ENCODE measurements around the gene VSIG10L.

The VSIG10L gene

DNA sequence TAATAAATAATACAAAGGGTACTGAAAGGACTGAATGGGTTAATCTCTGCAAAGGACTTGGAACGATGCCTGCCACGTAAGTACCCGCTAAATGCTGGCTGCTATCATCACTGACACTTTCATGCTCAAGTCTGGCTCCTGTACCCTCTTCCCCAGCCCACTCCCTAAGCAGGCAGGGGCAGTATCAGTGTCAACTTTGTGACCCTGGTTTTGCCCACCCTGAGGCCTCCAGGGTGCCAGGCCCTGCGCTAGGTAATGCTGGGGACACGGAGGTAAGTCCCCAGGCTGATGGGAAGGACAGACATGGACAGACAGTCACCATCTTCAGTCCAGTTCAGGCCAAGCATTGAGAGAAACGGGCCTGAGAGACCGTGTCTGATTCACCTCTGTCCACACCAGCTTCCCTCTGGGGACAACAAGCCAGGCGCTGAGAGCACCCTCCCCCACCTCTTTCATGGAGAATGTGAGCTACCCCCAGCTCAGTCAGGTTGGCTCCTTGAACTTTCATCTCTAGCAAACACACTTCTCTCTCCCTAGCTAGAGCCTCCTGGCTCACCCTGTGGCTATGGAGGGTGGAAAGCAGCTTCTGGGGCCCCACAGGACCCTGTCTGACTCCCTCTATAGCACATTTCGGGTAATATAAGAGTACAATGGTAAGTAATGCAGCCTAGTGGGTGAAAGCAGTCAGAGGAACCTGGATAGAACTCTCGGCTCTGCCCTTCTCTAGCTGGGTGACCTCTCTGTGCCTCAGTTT, 23.4 kb upstream of the VSIG10L start:
- DNase-seq: peak; percentile 28

DNA sequence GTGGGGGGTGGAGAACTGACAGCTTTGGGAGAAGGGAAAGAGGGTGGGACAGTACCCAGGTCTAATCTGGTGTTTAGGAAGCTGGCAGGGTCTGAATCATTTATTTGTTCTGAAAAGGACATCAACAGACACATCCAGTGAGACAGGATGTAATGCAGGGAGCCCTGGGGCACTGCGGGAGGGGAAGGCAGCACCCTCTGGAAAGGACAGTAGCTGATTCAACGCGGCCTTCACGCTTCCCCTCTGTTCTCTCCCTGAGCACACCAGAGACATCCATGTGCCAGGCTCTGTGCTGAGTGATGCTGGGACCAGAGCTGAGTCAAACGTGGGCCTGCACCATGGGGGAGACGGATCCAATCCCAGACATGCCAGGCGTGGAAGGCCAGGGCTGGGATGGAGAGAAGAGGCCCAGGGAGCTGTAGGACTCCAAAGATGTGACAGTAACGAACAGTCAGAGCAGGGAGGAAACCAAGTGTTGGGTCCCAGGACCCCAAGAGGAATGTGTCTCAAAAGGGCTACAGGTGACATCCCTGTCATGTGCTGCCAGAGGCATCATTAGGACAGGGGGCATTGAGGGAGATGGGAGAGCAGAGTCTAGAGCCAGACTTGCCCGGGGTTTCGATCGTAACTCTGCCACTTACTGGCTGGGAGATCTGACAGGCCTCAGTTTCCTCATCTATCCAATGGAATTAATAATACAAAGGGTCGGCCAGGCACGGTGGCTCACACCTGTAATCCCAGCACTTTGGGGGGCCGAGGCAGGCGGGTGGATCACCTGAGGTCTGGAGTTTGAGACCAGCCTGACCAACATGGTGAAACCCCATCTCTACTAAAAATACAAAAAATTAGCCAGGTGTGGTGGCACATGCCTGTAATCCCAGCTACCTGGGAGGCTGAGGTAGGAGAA, 22.5 kb upstream of the VSIG10L start:
- DNase-seq: no peak

DNA sequence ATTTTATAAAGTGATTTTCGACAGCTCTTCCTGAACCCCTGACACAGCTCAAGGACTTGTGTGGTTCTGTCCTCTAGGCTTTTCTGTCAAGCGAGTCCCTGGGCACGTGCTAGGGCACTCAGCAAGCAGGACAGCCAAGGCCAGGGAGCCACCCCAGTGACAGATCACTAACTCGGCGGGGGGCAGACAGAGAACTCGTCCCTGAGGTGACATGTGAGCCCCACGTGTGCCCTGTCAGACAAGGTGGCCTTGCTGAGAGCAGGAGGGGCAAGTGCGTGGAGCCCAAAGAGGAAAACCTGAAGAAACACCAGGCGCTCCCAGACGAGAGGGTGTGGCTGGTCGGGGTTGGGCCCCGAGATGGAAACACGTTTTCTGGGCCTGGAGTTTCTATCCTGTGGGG, 19.3 kb upstream of the VSIG10L start:
- no peak for DNase-seq

DNA sequence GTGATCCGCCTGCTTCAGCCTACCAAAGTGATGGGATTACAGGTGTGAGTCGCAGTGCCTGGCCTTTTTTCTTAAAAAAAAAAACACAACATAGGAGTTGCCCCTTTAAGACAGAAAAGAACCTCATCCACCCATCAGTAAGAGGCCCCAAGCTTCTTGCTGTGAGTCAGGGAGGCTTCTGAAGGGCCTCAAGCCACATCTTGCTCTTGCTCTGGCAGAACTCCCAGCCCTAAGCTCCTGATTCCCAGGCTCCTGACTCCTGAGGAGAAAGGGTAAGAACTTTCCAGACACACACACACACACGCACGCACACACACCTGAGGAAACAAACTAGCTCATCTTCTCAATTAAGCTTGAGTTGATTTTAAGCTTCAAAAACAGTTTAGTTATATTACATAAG, 17.4 kb upstream of the VSIG10L start:
- no peak for DNase-seq

DNA sequence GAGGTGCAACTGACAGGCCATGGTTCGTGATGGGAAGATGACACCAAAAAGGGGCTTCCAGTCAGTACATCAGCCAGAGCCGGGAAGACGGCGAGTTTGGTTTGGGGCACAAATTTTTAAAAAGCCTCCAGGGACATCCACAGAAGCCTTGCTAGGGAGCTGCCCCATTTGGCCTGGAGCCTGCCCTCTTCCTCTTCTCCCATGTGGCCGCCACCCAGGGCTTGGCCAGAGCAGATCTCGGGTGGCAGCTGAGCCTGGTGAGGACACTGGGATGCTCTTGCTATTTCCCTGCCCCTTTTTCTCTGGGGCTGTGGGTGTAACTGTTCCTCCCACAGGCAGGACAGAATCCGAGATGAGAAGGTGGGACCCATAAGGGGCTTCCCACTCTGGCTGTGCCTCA, 16.0 kb upstream of the VSIG10L start:
- DNase-seq: no peak

DNA sequence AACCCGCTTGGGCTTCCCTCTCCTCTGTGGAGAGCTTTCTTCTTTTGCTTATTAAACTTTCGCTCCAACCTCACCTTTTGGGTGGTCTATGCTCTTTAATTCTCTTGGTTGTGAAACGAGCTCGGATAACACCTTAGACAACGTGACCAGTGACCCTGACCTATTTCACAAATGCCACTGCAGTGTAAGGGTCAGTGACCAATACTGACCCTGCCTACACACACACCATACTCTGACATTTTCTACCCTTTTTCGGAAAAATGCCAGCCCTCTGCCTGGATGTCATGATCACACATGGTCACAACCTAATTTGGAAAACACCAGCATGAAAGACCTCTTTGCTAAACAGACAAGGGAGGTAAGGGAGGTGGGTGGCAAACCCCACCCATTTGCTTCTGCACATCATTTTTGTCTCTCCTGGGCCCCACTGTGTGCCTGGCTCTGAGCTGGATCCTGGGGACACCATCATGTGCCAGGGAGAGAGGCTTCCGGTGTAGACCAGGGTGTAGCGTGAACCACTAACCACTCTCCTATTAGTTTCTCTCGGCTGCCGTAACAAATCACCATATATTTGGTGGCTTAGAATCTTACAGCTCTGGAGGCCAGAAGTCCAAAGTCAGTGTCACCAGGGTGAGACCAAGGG, 14.3 kb upstream of the VSIG10L start:
- no peak for DNase-seq

DNA sequence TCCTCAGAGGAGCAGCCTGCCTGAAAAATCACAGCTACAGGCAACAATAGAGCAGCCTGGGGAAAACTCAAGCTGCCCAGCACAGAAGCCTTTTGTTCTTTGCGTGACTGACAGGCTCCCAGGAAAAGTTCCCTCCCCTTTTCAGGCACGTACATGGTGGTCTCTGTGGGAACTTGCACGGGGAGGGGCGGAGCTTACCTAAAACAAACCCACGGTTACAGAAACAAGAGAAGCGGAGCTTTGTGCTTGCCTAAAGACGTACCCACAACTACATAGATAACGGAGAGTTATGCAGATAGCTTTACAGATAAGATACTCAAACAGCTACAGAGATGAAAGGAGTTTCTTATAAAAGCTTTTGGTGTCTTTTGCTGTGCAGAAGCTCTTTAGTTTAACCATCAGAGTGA, 12.8 kb upstream of the VSIG10L start:
- peak; percentile 46 for DNase-seq

DNA sequence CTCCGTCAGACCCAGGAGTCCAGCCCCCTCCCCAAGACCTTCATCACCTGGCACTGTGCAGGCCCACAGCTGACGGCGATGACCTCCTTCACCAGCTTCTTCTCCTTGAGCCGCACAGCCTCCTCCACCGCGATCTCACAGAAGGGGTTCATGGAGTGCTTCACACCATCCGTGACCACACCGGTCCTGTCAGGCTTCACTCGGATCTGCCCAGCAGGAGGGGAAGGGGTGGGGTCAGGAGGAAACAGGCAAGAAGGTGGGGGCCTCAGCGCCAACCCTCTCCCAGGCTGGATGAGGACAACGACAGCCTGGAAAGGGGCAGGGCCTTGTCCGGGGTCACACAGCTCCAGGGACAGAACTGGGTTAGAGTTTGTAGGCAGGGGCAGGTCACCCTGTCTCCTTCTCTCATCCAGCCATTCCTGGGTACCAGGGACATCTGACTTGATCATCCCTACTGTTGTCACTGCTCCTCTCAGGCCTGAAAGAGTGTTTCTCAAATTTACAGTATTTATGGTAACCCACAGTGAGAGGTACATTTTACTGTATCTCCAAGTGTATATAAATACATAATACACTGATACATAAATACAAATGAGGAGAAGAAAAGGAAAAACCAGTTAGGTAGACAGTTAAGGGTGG, 12.3 kb upstream of the VSIG10L start:
- DNase-seq: no peak

DNA sequence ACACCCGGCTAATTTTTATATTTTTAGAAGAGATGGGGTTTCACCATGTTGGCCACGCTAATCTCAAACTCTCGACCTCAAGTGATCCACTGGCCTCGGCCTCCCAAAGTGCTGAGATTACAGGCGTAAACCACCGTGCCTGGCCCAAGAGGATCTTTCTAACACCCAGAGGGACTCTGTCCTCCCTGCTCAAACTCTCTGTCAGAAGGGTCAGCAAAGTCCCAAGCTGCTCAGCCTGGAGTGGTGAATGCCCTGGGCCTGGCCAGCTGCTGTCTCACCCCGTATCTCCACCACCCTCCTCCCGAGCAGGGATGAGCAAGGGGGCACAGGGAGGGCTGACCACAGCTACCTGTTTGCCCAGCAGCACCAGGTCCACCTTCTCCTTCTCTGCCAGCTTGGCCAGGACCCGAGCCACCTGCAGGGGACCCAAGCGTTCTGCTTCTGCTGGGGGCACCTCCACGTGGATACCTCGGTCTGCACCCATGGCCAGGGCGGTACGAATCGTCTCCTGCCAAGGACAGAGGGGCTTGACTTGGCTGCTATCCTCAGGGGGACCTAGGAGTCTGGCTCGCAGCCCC, 10.9 kb upstream of the VSIG10L start:
- DNase-seq: no peak

DNA sequence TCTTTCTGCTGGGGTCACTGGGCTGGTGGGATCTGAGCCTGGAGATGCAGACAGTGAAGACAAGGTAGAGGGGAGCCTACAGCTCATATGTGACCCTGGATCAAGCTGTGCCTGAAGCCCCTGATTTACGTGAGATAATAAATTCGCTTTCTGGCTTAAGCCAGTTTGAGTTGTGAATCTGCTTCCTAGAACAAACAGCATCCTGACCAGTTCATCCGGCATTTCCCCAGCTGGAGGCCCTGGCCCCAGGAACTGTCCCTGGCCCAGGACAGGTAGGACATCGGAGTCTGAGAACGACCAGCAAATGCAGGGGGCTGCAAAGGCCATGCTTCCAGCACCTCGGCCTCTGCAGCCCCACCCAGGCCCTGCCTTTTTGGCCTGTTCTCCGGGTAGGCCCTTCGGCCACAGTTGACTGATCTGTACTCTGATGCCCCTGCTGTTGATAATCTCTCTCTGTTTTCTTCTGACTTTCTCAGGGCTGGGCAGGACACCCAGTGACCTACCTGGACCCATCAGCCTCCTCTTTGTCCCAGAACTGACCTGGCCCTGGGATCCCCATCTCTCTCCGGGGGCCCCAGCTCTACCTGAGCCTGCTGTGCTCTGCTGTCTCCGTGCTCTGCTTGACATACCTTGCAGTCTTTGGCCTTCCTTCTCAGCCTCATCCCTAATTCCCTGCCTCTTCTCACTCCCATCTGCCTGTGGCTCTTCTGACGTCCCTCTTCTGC, 9.5 kb upstream of the VSIG10L start:
- no peak for DNase-seq

DNA sequence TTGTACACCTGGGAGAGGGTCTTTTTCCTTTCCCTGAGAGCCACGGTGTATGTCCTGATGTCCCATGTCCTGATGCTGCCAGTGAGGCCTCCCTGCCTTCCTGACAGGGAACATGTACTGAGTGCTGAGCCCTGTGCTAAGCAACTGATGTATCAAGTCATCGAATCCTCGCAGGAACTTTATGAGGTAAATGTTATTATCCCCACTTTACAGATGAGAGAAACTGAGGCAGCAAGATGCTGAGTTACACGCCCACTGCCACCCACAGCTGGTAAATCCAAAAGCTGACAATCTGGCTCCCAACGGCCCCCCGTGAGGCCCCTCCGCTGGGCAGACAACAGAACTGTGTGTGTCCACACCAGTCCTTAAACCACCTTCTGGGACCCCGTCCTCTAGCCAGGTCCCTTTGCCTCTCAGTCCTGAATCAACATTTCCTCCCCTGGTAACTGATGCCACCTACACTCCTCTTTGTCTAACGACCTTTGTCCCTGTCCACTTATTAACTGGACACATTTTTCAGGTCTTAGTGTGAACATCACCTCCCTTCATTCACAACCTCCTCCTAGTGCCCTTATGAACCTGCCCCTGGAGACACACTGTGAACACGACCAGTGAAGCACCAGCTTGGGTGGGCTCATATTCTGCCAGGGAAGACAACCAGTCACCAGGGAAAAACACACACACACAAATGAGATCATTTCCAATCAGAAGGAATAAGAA, 5.4 kb upstream of the VSIG10L start:
- DNase-seq: no peak

DNA sequence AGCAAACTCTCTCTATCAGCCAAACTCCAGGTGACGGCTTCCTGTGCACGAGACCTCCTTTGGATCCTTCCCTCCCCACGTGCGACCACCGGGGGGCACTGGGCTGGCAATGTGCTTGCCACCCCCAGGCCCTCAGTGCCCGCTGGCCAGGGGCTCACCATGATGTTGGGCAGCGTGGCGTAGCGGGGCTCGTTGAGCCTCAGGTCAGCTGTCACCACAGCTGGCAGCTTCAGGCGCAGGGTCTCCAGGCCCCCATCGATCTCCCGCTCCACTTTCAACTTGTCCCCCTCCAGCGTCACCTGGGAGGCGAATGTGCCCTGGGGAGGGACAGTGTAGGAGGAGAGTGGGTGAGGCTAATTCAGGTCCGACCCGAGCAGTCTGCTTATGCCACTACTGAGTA, 4.8 kb upstream of the VSIG10L start:
- no peak for DNase-seq

DNA sequence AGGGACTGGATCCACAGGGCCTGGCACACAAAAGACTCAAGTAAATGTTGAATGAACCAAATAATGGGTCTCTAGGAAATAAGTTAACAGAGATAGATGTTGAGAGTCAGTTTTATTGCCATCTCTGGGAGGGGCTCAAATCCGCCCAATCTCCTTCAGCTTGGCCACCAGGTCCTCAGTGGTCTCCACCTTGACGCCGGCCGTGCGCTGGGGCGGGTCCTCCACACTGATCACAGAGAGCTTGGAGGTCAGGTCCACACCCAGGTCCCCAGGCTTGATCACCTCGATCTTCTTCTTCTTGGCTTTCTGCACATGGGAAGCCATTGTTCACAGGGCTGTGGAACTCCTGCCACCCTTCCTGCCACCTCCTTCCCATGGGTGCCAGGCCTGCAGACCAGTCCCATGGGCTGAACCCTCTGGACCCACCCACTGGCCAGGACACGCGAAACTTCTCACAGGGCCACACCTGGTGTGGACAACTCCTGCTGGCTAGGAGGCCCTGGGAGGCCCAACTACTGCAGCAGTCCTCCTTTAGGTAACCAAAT, 3.2 kb upstream of the VSIG10L start:
- no peak for DNase-seq

DNA sequence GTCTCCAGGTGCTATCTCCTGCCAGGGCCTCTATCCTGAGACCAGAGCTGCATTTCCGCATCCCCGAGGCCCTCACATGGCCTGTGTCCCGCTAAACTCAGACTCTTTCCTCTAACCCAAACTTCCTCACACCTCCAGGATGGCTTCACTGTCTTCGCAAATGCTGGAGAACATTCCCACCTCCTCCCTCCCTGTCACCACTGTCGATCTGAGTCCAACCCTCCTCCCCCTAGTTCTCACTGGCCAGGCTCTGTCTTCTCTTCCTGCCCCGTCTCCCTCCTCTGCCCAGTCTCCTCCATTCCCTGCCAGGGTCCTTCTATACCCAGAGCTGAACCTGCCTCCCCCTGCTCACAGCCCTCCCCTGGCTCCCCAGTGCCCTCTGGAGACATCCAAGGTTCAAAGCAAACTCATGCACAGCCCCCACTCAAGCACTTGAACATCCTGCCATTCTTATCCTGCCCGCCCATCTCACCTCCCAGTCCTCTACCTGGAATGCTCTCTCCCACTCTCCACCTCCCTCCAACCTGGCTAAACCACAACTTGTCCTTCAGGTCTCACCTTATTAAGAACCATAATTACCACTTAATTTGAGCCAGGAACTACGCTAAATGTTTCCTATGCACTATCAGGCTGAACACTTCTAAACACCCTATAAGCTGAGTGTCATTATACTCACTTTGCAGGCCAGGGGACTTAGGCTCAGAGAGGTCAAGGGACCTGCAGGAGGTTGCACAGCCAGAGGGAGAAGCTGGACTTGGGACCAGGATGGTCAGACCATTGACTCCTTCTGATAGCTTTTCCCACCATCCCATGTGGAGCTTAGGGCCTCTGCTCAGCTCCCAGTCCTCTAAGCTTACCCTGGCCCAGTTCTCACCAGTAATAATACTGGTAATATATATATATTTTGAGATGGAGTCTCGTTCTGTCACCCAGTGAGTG, 961 bp upstream of the VSIG10L start:
- no peak for DNase-seq

DNA sequence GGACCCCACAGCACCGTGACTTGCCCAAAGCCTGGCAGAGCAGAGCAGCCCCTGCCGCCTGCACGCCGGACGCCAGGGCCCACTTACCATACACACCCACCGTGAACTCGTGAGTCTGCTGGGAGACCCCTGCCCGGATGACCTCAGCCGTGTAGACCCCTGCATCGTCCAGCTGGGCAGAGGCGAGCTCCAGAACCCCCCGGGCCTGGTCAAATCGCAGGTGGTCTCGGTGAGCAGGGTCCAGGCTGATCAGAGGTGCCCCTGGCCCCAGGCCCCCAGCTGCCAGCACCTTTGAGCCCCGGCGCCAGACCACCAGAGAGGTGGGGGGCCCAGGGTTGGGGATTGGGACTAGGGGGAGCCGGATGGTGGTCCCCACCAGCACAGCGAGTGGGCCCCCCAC, 873 bp downstream of the VSIG10L start:
- DNase-seq: no peak

DNA sequence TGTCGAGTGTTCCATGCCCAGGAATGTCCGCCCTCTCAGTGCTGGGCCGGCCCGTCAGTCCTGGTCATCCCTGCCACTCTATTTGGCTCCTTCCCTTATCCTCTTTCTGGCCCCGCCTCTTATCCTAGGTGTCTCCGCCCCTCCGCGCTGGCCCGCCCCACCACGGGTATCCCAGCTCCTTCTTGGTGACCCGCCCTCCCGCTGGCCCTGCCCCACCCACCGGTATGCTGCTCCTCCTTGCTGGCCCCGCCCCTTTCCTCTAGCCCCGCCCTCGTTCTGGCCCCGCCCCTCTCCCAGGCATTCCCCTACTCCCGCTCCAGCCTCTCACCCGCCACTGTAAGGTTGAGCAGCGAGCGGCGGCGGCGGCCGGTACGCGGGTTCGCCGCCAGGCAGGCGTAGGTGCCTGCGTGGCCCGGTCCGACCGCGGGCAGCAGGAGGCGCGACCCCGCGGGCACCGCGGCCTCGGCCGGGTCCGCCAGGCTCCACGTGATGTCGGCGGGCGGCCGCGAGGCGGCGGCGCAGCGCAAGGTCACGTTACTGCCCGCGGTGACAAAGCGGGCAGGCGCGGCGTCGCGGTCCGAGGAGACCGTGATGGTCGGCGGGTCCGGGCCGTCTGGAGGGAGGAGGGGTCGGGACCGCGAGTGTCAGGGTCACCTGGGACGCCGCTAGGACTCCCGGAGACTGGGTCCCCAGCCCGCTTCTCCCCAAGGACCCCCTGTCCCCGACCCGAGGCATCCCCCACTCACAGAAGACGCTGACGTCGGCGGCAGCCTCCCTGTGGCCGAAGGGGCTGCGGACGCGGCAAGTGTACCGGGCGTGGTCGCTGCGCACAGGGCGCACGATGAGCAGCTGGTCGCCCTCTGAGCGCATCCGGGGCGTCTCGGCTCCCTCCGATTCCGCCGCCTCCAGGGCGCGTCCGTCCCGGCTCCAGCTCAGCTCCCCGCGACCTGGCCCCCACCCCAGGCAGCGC, 2.0 kb downstream of the VSIG10L start:
- peak; percentile 92 for DNase-seq

DNA sequence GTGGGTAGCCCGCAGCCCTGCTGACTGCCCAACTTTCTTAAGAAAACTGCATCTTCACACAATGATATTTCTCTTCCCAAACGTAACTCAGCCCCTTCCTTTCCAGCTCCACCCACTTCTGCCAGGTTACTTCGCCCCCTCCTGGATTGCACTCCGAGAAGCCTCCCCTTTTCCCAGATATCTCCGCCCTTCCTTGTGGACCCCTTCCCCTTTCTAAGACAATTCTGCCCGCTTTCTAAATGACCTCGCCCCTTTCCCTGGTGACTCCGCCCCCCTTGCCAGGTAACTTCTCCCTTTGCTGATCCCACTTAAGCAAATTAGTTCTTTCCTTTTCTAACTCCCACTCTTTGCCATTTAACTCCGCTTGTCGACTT, 2.6 kb downstream of the VSIG10L start:
- no peak for DNase-seq

DNA sequence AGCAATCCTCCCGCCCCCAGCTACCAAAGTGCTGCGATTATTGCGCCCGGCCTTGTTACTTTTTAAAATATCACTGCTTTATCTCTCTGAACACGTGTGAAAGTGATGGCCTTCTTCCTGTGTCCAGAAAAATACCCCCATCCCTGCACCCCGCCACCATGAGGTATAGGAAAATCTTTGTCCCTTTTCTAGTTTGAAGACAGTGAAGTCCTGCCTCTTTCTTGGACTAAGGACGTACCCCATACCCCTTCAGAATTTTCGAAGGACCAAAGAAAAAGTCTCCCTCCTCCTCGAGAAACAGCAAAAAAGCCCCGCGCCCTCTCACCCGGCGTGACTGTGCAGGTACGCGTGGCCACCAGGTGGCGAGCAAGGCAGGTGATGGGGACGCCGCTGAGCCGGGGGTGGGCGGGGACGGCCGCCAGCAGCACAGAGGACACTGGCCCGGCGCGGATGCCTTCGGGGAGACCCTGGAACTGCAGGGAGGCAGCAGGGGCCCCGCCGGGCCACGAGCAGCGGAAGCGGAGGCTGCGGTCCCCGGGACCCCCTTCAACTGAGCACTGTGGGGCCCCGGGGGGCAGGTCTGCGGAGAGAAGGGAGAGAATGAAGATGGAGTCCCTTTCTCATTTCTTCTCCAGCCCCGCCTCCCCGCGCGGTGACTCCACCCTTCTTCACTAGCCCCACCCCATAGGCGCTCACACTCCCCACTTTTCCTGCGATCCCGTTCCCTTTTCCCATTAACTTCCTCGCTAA, 3.2 kb downstream of the VSIG10L start:
- DNase-seq: peak; percentile 84

All from CD4-positive, alpha-beta T cell treated with Interleukin-21 for 1 hour (primary cell).